HepG2 (cell line): ENCODE data around the gene IMP3. TPM values are rescaled to one million over a fixed set of nuclear protein-coding genes. Genes with fewer than 3 reads are reported as not detected.

Experiments used
- ATRX ChIP-seq: sonication (generic); formaldehyde crosslinking; IDR thresholded peaks from 2 replicates; pipeline ENCODE4 v1.4.0; 2020; ENCODE audit warnings: missing genetic modification reagents, borderline replicate concordance
- CHD4 ChIP-seq: fragments of 200-600 bp; sonication (generic); IDR thresholded peaks from 2 replicates; pipeline ENCODE4 v1.7.0; 2017; ENCODE audit warnings: mild to moderate bottlenecking, low read length, borderline replicate concordance
- KDM1A ChIP-seq: IDR thresholded peaks from 2 replicates; pipeline ENCODE4 v1.6.1; 2016; ENCODE audit warnings: missing compliant biosample characterization
- NR1H2 ChIP-seq: sonication (generic); formaldehyde crosslinking; IDR thresholded peaks from 2 replicates; pipeline ENCODE4 v1.8.1; 2022; ENCODE audit warnings: low read depth, missing genetic modification reagents, borderline replicate concordance
- PHF20 ChIP-seq: sonication (generic); formaldehyde crosslinking; IDR thresholded peaks from 2 replicates; pipeline ENCODE4 v1.5.0; 2020; ENCODE audit warnings: mild to moderate bottlenecking, missing genetic modification reagents
- RFXANK ChIP-seq: IDR thresholded peaks from 2 replicates; pipeline ENCODE4 v1.6.1; 2016
- RNF2 ChIP-seq: fragments of 450-650 bp; conservative IDR thresholded peaks from 2 replicates; pipeline ENCODE4 v1.6.1; 2016; ENCODE audit warnings: low read depth
- SCMH1 ChIP-seq: sonication (generic); formaldehyde crosslinking; IDR thresholded peaks from 2 replicates; pipeline ENCODE4 v1.9.0; 2021; ENCODE audit warnings: missing genetic modification reagents, mild to moderate bottlenecking, borderline replicate concordance
- ZBTB3 ChIP-seq: sonication (generic); formaldehyde crosslinking; IDR thresholded peaks from 2 replicates; pipeline ENCODE4 v1.4.0; 2020; ENCODE audit warnings: low read depth, mild to moderate bottlenecking, moderate library complexity, missing genetic modification reagents, borderline replicate concordance
- ZIK1 ChIP-seq: sonication (generic); formaldehyde crosslinking; IDR thresholded peaks from 2 replicates; pipeline ENCODE4 v1.5.0; 2020; ENCODE audit warnings: mild to moderate bottlenecking, low read depth, missing genetic modification reagents, borderline replicate concordance
- ZNF563 ChIP-seq: sonication (generic); formaldehyde crosslinking; IDR thresholded peaks from 2 replicates; pipeline ENCODE4 v1.8.0; 2022; ENCODE audit warnings: mild to moderate bottlenecking, moderate library complexity, missing genetic modification reagents
- ZNF564 ChIP-seq: sonication (generic); formaldehyde crosslinking; IDR thresholded peaks from 2 replicates; pipeline ENCODE4 v1.8.1; 2023; ENCODE audit warnings: mild to moderate bottlenecking, missing genetic modification reagents
- ZNF713 ChIP-seq: sonication (generic); formaldehyde crosslinking; IDR thresholded peaks from 2 replicates; pipeline ENCODE4 v1.4.0; 2020; ENCODE audit warnings: mild to moderate bottlenecking, missing genetic modification reagents
- ZNF775 ChIP-seq: sonication (generic); formaldehyde crosslinking; IDR thresholded peaks from 2 replicates; pipeline ENCODE4 v1.4.0; 2020; ENCODE audit warnings: missing genetic modification reagents, mild to moderate bottlenecking, moderate library complexity, borderline replicate concordance
- polyA plus RNA-seq, 8 experiments: library from polyadenylated mRNA; depleted of rRNA in 3 of 8; stranded (reverse) in 7 of 8; unstranded in 1 of 8; fragments of >200 nt; fragmentation: Illumina TruSeq in 4 of 8; extraction: Trizol in 4 of 8; gene quantifications; 2 replicates each; pipeline versions ENCODE4 v1.2.1 to v1.2.3, GENCODE V29; 2011 to 2016; ENCODE audit warnings: low read depth in 4 of 8, missing spikeins in 1 of 8, mixed read lengths in 1 of 8; ENCODE audit not compliant: insufficient read depth in 1 of 8
- total RNA-seq, 5 experiments: library from RNA; depleted of rRNA; stranded (reverse); fragments of >200 nt; fragmentation: Illumina TruSeq; extraction: Trizol; gene quantifications; 2 replicates each; pipeline ENCODE4 v1.2.3, GENCODE V29; 2016; ENCODE audit warnings: low read depth in 1 of 5
- TF ChIP-seq, protein P1 (sequence below): IDR thresholded peaks from 2 replicates; pipeline ENCODE4 v1.6.1; 2016; ENCODE audit warnings: control low read depth
- TF ChIP-seq, protein P2 (sequence below), 2 experiments: sonication (generic) in 1 of 2; formaldehyde crosslinking in 1 of 2; IDR thresholded peaks; 2 replicates each; pipeline versions ENCODE4 v1.5.1 to v1.6.1; 2011 to 2020; ENCODE audit warnings: borderline replicate concordance in 1 of 2, low read depth in 1 of 2, low read length in 1 of 2, mild to moderate bottlenecking in 1 of 2, missing genetic modification reagents in 1 of 2, moderate library complexity in 1 of 2
- TF ChIP-seq, protein P3 (sequence below): sonication (generic); formaldehyde crosslinking; IDR thresholded peaks from 2 replicates; pipeline ENCODE4 v1.5.1; 2020; ENCODE audit warnings: missing genetic modification reagents, mild to moderate bottlenecking, borderline replicate concordance
- TF ChIP-seq, protein P4 (sequence below): sonication (generic); formaldehyde crosslinking; IDR thresholded peaks from 2 replicates; pipeline ENCODE4 v1.4.0; 2020; ENCODE audit warnings: missing genetic modification reagents

The IMP3 gene
- total and polyA plus RNA-seq, 2 of the 13 experiments (the other 11 are each of a cell fraction or from before 2014, with no cell fraction given), result 38.3 to 143 TPM

DNA sequence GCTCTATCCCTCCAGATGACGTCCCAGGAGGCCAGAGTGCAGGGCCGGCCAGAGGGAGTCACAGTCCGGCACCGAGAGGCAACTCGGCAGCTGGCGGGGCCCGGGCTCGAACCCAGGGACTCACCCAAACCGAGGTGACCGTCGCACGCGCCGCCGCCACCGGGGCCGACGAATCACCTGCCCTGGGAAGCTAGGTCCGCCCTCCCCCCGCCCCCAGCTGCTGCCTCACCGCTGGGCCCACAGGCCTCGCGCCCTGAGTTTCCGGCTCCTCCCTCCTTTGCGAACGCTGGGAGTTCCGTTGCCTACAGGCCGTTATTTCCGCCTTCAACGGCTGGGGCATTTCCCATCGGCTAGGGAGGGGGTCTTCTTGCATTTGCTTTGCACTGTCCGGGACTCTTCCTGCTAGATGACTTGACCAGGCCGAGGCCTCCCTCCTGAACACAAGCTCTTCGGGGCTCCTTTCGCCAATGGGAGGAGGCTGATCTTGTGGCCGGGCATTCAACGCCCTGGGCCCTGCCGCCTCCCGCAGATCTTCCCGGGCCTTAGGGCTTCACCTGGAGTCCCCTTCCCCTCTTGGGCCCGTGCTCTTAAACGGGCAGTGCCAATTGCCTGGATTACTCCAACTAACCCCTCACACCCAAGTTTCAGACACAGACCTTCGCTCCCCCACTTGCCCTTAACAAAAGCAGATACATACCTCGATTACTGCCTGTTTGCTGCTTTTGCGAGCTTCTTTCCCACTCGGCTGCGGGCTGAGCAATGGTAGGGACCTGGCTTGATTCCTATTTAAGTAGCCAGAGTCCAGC lies 14.3 kb downstream of the IMP3 start, which contains the start of gene SNUPN (continued):
- TF ChIP-seq, protein P1, sequence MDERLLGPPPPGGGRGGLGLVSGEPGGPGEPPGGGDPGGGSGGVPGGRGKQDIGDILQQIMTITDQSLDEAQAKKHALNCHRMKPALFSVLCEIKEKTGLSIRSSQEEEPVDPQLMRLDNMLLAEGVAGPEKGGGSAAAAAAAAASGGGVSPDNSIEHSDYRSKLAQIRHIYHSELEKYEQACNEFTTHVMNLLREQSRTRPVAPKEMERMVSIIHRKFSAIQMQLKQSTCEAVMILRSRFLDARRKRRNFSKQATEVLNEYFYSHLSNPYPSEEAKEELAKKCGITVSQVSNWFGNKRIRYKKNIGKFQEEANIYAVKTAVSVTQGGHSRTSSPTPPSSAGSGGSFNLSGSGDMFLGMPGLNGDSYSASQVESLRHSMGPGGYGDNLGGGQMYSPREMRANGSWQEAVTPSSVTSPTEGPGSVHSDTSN (CRISPR knock-in tag), result no peak
- TF ChIP-seq, protein P2, sequence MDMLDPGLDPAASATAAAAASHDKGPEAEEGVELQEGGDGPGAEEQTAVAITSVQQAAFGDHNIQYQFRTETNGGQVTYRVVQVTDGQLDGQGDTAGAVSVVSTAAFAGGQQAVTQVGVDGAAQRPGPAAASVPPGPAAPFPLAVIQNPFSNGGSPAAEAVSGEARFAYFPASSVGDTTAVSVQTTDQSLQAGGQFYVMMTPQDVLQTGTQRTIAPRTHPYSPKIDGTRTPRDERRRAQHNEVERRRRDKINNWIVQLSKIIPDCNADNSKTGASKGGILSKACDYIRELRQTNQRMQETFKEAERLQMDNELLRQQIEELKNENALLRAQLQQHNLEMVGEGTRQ (IDR thresholded peaks at IDR 0.05; ENCODE audit: low read depth, low read length), result no peak
- TF ChIP-seq, protein P2 (CRISPR knock-in tag; IDR thresholded peaks at IDR 0.05; ENCODE audit: borderline replicate concordance), result no peak; the same call in 1 of the 2 replicates
- peak; percentile 56; the same call in 1 of the 2 replicates for TF ChIP-seq ZBTB3 (CRISPR knock-in tag)
- no peak for TF ChIP-seq CHD4
- peak; percentile 71 for TF ChIP-seq RNF2
- TF ChIP-seq ZNF775, result 0 out of 2 replicates have a peak, but pooled peaks have one; percentile 86
- peak; percentile 54; the same call in 1 of the 2 replicates for TF ChIP-seq ZIK1 (CRISPR knock-in tag)
- TF ChIP-seq NR1H2, result no peak
- no peak for TF ChIP-seq SCMH1
- TF ChIP-seq, protein P3, sequence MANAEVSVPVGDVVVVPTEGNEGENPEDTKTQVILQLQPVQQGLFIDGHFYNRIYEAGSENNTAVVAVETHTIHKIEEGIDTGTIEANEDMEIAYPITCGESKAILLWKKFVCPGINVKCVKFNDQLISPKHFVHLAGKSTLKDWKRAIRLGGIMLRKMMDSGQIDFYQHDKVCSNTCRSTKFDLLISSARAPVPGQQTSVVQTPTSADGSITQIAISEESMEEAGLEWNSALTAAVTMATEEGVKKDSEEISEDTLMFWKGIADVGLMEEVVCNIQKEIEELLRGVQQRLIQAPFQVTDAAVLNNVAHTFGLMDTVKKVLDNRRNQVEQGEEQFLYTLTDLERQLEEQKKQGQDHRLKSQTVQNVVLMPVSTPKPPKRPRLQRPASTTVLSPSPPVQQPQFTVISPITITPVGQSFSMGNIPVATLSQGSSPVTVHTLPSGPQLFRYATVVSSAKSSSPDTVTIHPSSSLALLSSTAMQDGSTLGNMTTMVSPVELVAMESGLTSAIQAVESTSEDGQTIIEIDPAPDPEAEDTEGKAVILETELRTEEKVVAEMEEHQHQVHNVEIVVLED (CRISPR knock-in tag), result peak; percentile 80; the same call in 1 of the 2 replicates
- TF ChIP-seq ZNF713 (CRISPR knock-in tag), result no peak
- TF ChIP-seq ATRX (CRISPR knock-in tag), result no peak
- no peak for TF ChIP-seq RFXANK
- TF ChIP-seq ZNF563 (CRISPR knock-in tag), result peak; percentile 63; the same call in 1 of the 2 replicates
- TF ChIP-seq PHF20, result peak; percentile 81
- TF ChIP-seq, protein P4, sequence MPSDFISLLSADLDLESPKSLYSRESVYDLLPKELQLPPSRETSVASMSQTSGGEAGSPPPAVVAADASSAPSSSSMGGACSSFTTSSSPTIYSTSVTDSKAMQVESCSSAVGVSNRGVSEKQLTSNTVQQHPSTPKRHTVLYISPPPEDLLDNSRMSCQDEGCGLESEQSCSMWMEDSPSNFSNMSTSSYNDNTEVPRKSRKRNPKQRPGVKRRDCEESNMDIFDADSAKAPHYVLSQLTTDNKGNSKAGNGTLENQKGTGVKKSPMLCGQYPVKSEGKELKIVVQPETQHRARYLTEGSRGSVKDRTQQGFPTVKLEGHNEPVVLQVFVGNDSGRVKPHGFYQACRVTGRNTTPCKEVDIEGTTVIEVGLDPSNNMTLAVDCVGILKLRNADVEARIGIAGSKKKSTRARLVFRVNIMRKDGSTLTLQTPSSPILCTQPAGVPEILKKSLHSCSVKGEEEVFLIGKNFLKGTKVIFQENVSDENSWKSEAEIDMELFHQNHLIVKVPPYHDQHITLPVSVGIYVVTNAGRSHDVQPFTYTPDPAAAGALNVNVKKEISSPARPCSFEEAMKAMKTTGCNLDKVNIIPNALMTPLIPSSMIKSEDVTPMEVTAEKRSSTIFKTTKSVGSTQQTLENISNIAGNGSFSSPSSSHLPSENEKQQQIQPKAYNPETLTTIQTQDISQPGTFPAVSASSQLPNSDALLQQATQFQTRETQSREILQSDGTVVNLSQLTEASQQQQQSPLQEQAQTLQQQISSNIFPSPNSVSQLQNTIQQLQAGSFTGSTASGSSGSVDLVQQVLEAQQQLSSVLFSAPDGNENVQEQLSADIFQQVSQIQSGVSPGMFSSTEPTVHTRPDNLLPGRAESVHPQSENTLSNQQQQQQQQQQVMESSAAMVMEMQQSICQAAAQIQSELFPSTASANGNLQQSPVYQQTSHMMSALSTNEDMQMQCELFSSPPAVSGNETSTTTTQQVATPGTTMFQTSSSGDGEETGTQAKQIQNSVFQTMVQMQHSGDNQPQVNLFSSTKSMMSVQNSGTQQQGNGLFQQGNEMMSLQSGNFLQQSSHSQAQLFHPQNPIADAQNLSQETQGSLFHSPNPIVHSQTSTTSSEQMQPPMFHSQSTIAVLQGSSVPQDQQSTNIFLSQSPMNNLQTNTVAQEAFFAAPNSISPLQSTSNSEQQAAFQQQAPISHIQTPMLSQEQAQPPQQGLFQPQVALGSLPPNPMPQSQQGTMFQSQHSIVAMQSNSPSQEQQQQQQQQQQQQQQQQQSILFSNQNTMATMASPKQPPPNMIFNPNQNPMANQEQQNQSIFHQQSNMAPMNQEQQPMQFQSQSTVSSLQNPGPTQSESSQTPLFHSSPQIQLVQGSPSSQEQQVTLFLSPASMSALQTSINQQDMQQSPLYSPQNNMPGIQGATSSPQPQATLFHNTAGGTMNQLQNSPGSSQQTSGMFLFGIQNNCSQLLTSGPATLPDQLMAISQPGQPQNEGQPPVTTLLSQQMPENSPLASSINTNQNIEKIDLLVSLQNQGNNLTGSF (CRISPR knock-in tag), result peak; percentile 80
- peak; percentile 34; the same call in 1 of the 2 replicates for TF ChIP-seq KDM1A (CRISPR knock-in tag)
- TF ChIP-seq ZNF564 (CRISPR knock-in tag), result 0 out of 2 replicates have a peak, but pooled peaks have one; percentile 24
